GM12878 (cell line): Measurements from ENCODE around the gene LCORL.

Experiments used
- BHLHE40 ChIP-seq, 2 experiments: fragments of 450-650 bp in 1 of 2; IDR thresholded peaks; 2 replicates each; pipeline ENCODE4 v1.6.1; 2011 to 2017; ENCODE audit warnings: low read depth in 2 of 2, borderline replicate concordance in 1 of 2, improper control_type of control experiment in 1 of 2, low read length in 1 of 2, mild to moderate bottlenecking in 1 of 2
- BRCA1 ChIP-seq: IDR thresholded peaks from 2 replicates; pipeline ENCODE4 v1.6.1; 2011; ENCODE audit warnings: low read depth, low read length, improper control_type of control experiment
- EP300 ChIP-seq, 2 experiments: fragments of 150-350 bp in 1 of 2; IDR thresholded peaks; 2 replicates each; pipeline ENCODE4 v1.6.1; 2011 to 2012; ENCODE audit warnings: low read depth in 2 of 2, low read length in 2 of 2, borderline replicate concordance in 1 of 2, improper control_type of control experiment in 1 of 2, inconsistent platforms in 1 of 2; ENCODE audit not compliant: control insufficient read depth in 1 of 2
- EZH2 ChIP-seq: IDR thresholded peaks from 2 replicates; pipeline ENCODE4 v1.6.1; 2012; ENCODE audit warnings: low read depth, mild to moderate bottlenecking, control low read depth, inconsistent platforms, low read length, borderline replicate concordance; ENCODE audit not compliant: control insufficient read depth
- FOXM1 ChIP-seq: IDR thresholded peaks from 2 replicates; pipeline ENCODE4 v1.6.1; 2012; ENCODE audit warnings: low read depth, mild to moderate bottlenecking, inconsistent platforms, low read length, moderate library complexity
- HDAC6 ChIP-seq: fragments of 200-600 bp; sonication (generic); IDR thresholded peaks from one replicate; pipeline ENCODE4 v1.8.0; 2017; ENCODE audit warnings: antibody characterized with exemption; ENCODE audit not compliant: unreplicated experiment
- NFYB ChIP-seq: IDR thresholded peaks from 2 replicates; pipeline ENCODE4 v1.6.1; 2011; ENCODE audit warnings: low read depth, mild to moderate bottlenecking, low read length, improper control_type of control experiment, moderate library complexity; ENCODE audit not compliant: insufficient read depth
- POLR2A ChIP-seq: IDR thresholded peaks from 2 replicates; pipeline ENCODE4 v1.6.1; 2011; ENCODE audit warnings: low read depth, mild to moderate bottlenecking, low read length
- RCOR1 ChIP-seq: conservative IDR thresholded peaks from 2 replicates; pipeline ENCODE4 v1.6.1; 2012; ENCODE audit warnings: low read depth, low read length, improper control_type of control experiment
- SUZ12 ChIP-seq: fragments of 200-600 bp; sonication (generic); IDR thresholded peaks from one replicate; pipeline ENCODE4 v1.6.1; 2018; ENCODE audit warnings: antibody characterized with exemption, mild to moderate bottlenecking; ENCODE audit not compliant: unreplicated experiment
- USF1 ChIP-seq: IDR thresholded peaks from 2 replicates; pipeline ENCODE4 v1.6.1; 2011; ENCODE audit warnings: borderline replicate concordance, low read depth, mild to moderate bottlenecking, moderate library complexity, mixed read lengths, low read length; ENCODE audit not compliant: insufficient read depth; ENCODE audit errors: extremely low read length
- YY1 ChIP-seq: IDR thresholded peaks from 2 replicates; pipeline ENCODE4 v1.6.1; 2011; ENCODE audit warnings: low read depth, mild to moderate bottlenecking, low read length
- ZZZ3 ChIP-seq: IDR thresholded peaks from 2 replicates; pipeline ENCODE4 v1.6.1; 2011; ENCODE audit warnings: low read depth; ENCODE audit not compliant: control insufficient read depth, insufficient read length
- TF ChIP-seq, protein P1 (sequence below), 3 experiments: IDR thresholded peaks in 2 of 3; conservative IDR thresholded peaks in 1 of 3; 2 replicates each; pipeline ENCODE4 v1.5.1; 2011; ENCODE audit warnings: low read depth in 3 of 3, low read length in 3 of 3, mild to moderate bottlenecking in 3 of 3, control low read depth in 2 of 3, moderate library complexity in 2 of 3, inconsistent platforms in 1 of 3, mixed read lengths in 1 of 3; ENCODE audit not compliant: control insufficient read depth in 2 of 3, insufficient read depth in 1 of 3; ENCODE audit errors: extremely low read depth in 1 of 3

DNA sequence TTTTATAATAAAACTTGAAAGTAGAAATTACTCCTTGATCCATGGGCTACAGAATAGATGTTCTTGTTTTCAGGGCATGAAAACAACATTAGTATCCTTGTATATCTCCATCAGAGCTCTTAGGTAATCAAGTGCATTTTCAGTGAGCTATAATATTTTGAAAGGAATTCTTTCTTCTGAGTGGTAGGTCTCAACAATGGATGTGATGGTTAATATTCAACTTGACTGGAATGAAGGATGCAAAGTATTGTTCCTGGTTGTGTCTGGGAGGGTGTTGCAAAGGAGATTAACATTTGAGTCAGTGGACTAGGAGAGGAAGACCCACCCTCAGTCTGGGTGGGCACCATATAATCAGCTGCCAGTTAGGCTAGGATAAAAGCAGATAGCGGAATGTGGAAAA, 100.1 kb downstream of the LCORL start:
- TF ChIP-seq FOXM1 = no peak
- TF ChIP-seq, protein P1, sequence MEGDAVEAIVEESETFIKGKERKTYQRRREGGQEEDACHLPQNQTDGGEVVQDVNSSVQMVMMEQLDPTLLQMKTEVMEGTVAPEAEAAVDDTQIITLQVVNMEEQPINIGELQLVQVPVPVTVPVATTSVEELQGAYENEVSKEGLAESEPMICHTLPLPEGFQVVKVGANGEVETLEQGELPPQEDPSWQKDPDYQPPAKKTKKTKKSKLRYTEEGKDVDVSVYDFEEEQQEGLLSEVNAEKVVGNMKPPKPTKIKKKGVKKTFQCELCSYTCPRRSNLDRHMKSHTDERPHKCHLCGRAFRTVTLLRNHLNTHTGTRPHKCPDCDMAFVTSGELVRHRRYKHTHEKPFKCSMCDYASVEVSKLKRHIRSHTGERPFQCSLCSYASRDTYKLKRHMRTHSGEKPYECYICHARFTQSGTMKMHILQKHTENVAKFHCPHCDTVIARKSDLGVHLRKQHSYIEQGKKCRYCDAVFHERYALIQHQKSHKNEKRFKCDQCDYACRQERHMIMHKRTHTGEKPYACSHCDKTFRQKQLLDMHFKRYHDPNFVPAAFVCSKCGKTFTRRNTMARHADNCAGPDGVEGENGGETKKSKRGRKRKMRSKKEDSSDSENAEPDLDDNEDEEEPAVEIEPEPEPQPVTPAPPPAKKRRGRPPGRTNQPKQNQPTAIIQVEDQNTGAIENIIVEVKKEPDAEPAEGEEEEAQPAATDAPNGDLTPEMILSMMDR (IDR thresholded peaks at IDR 0.05 in 2 of 3, conservative IDR thresholded peaks at IDR 0.05 in 1 of 3; ENCODE audit: control insufficient read depth in 2 of 3, extremely low read depth in 1 of 3, insufficient read depth in 1 of 3, low read depth in 3 of 3, low read length in 3 of 3) = no peak
- TF ChIP-seq SUZ12 = no peak
- TF ChIP-seq USF1 = no peak
- no peak for TF ChIP-seq YY1
- no peak for TF ChIP-seq ZZZ3
- TF ChIP-seq BRCA1 = no peak
- TF ChIP-seq HDAC6 = no peak
- no peak for TF ChIP-seq RCOR1
- no peak for TF ChIP-seq POLR2A
- TF ChIP-seq EP300 (IDR thresholded peaks at IDR 0.05; ENCODE audit: borderline replicate concordance in 1 of 2, control insufficient read depth in 1 of 2, low read depth in 2 of 2, low read length in 2 of 2) = no peak
- TF ChIP-seq NFYB = no peak
- no peak for TF ChIP-seq EZH2
- TF ChIP-seq BHLHE40 (IDR thresholded peaks at IDR 0.05; ENCODE audit: borderline replicate concordance in 1 of 2, low read depth in 2 of 2, low read length in 1 of 2) = no peak
